ENCODE data around the gene NT5C. TPM values are rescaled to one million over a fixed set of nuclear protein-coding genes. Genes with fewer than 3 reads are reported as not detected.
"Not testable (repeated sequence)": the region's sequence is repeated elsewhere in the genome, so short reads cannot be mapped to it uniquely, and the experiment has no call there.

Gene NT5C
- total and polyA plus RNA-seq, 7 donors, result 16.4 to 84.0 (median 32.0) TPM

- Histone ChIP-seq H3K9me3 (no peaks in the 10 kb centered on the region), H3K4me1 (peaks cover 9% of the 10 kb centered on the region), H3K4me3 (no peak overlapping the region), H3K27me3 (ENCODE audit: insufficient read depth in 3 of 3, low read length in 2 of 3) (no peaks in the 10 kb centered on the region), H3K27ac (no peak overlapping the region), H3K36me3 (ENCODE audit: insufficient read depth in 1 of 2, low read depth in 1 of 2) (peaks cover 15 to 100% of the 10 kb centered on the region in 2 donors)
- no peak for TF ChIP-seq CTCF (IDR thresholded peaks at IDR 0.05)
- DNase-seq, result no peak
- ATAC-seq, result no peak
- intact Hi-C loops (cut with DNase I), result loop anchor here in 1 of 2 donors (5.0 to 10.0 kb wide), 2 partner anchors 63 to 210 kb away; no protein-coding TSS in a partner anchor
- WGBS, 3 donors, result 92 to 95% (median 94%) methylated on average over 11 of the region's 11 CpGs
These were observed 43.5 kb upstream of the NT5C start for GRCh38 chr17:75174996-75175395.

DNA sequence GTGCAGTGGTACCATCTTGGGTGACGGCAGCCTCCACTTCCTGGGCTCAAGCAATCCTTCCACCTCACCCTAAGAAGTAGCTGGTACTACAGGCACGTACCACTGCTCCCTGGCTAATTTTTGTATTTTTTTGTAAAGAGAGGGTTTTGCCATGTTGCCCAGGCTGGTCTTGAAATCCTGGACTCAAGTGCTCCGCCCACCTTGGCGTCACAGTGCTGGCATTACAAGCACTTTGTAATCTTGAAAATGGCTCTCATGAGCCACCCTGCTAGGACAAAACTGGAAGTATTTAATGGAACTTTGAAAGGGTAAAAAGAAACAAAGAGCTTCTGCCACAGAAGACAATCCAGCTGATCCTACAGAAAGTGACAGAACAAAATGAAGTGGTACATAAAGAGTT, 42.0 kb upstream of the NT5C start:
- H3K4me3 ChIP-seq, result no peak overlapping the region
- no peak for TF ChIP-seq CTCF (IDR thresholded peaks at IDR 0.05)
- H3K36me3 ChIP-seq (ENCODE audit: insufficient read depth in 1 of 2, low read depth in 1 of 2), result peaks cover 15 to 97% of the 10 kb centered on the region in 2 donors
- H3K27ac ChIP-seq, result no peak overlapping the region
- H3K27me3 ChIP-seq (ENCODE audit: insufficient read depth in 3 of 3, low read length in 2 of 3), result no peaks in the 10 kb centered on the region
- H3K9me3 ChIP-seq, result no peaks in the 10 kb centered on the region
- intact Hi-C loops (cut with DNase I), result loop anchor here (2.0 to 10.0 kb wide), 2 partner anchors 59 to 209 kb away; no protein-coding TSS in a partner anchor
- ATAC-seq (no peak), DNase-seq (no peak)
- H3K4me1 ChIP-seq, result no peaks in the 10 kb centered on the region
- 83 to 87% (median 84%) methylated on average over 4 of the region's 4 CpGs for WGBS, 3 donors

GRCh38 chr17:75168998-75169397, 37.5 kb upstream of the NT5C start:
- no peak for ATAC-seq
- 85 to 89% (median 85%) methylated on average over 4 of the region's 4 CpGs for WGBS, 3 donors
- TF ChIP-seq CTCF (IDR thresholded peaks at IDR 0.05), result no peak
- no peaks in the 10 kb centered on the region for H3K27me3 ChIP-seq (ENCODE audit: insufficient read depth in 3 of 3, low read length in 2 of 3)
- peaks cover 6 to 94% of the 10 kb centered on the region in 2 donors for H3K36me3 ChIP-seq (ENCODE audit: insufficient read depth in 1 of 2, low read depth in 1 of 2)
- no peak overlapping the region for H3K4me3 ChIP-seq
- no peak for DNase-seq
- H3K4me1 ChIP-seq, result no peaks in the 10 kb centered on the region
- intact Hi-C loops (cut with DNase I), result no loop called here
- H3K27ac ChIP-seq, result no peak overlapping the region
- H3K9me3 ChIP-seq, result no peaks in the 10 kb centered on the region

- H3K27me3 ChIP-seq (ENCODE audit: insufficient read depth in 3 of 3, low read length in 2 of 3); H3K4me3 ChIP-seq; DNase-seq; ATAC-seq; H3K9me3 ChIP-seq; H3K4me1 ChIP-seq; intact Hi-C loops (cut with DNase I); H3K27ac ChIP-seq: not testable (repeated sequence)
- peaks cover 0 to 61% of the 10 kb centered on the region in 2 donors for H3K36me3 ChIP-seq (ENCODE audit: insufficient read depth in 1 of 2, low read depth in 1 of 2)
- 98% methylated on average over 15 of the region's 15 CpGs for WGBS, 3 donors
These were observed 33.1 kb upstream of the NT5C start for GRCh38 chr17:75164606-75165005.

GRCh38 chr17:75163074-75163473, 31.5 kb upstream of the NT5C start:
- Histone ChIP-seq H3K4me1 (peaks cover 7% of the 10 kb centered on the region), H3K27ac (no peak overlapping the region), H3K27me3 (ENCODE audit: insufficient read depth in 3 of 3, low read length in 2 of 3) (no peaks in the 10 kb centered on the region), H3K36me3 (ENCODE audit: insufficient read depth in 1 of 2, low read depth in 1 of 2) (peaks cover 0 to 53% of the 10 kb centered on the region in 2 donors), H3K4me3 (no peak overlapping the region), H3K9me3 (no peaks in the 10 kb centered on the region)
- WGBS, 3 donors, result 91 to 93% (median 91%) methylated on average over 5 of the region's 5 CpGs
- DNase-seq (no peak), ATAC-seq (no peak)
- TF ChIP-seq CTCF (IDR thresholded peaks at IDR 0.05), result no peak
- intact Hi-C loops (cut with DNase I), result no loop called here
